GM18870 (cell line): ENCODE data around the gene ARHGAP24.
"Not testable (repeated sequence)": the region's sequence is repeated elsewhere in the genome, so short reads cannot be mapped to it uniquely, and the experiment has no call there.

Source experiments
- ATAC-seq: cut with Tn5 transposase; IDR thresholded peaks from one replicate; pipeline ENCODE4 v1.9.1; 2021; ENCODE audit warnings: moderate library complexity; ENCODE audit not compliant: unreplicated experiment

The ARHGAP24 gene

DNA sequence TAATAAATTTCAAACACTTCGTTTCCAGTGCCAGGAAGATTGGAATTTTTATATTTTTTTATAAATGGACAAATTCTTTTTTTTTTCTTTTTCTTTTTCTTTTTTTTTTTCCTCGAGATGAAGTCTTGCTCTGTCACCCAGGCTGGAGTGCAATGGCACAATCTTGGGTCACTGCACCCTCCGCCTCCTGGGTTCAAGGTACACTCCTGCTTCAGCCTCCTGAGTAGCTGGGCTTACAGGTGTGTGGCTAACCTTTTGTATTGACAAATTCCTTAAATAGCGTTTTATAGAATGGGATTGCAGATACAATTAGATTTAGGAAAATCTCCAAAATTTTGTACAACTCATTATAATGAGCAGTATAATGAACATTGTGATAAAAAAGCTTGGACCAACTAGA, 328.9 kb downstream of the ARHGAP24 start:
- ATAC-seq, result no peak

DNA sequence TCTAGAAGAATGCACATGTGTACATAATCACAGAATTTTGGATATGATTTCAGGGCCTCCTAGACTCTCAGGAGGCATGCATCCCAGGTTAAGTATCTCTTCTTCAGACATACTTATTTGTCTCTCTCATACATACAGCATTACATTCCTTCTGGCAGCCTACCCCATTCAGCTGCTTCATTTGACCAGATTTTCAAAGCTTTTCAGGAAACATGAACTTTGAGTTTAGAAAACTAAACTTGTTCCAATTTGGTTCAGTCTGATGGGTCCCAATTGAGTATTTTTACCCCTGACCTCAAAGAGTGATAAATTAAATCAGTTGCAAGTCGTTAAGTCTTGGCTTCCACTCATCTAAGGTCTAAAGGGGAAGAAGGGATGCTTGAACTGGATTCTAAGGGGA, 330.9 kb downstream of the ARHGAP24 start:
- ATAC-seq, result no peak

DNA sequence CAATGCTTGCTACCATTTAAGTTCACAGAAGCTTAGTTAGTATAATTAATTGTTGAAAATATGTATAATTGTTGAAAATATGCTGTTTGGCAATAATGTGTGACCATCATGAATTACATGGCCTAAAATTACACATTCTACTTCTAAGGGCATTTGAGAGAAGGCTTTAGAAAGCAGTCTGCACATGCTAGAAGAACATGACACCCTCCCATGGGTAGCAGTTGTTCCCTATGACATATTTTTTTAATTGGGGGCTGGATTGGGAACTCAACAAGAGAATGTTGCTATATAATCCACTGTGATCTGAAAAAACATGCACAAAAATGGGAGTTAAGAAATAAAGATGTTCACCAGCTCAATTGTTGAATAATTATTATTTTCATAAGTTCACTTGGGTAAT, 331.4 kb downstream of the ARHGAP24 start:
- ATAC-seq, result no peak

DNA sequence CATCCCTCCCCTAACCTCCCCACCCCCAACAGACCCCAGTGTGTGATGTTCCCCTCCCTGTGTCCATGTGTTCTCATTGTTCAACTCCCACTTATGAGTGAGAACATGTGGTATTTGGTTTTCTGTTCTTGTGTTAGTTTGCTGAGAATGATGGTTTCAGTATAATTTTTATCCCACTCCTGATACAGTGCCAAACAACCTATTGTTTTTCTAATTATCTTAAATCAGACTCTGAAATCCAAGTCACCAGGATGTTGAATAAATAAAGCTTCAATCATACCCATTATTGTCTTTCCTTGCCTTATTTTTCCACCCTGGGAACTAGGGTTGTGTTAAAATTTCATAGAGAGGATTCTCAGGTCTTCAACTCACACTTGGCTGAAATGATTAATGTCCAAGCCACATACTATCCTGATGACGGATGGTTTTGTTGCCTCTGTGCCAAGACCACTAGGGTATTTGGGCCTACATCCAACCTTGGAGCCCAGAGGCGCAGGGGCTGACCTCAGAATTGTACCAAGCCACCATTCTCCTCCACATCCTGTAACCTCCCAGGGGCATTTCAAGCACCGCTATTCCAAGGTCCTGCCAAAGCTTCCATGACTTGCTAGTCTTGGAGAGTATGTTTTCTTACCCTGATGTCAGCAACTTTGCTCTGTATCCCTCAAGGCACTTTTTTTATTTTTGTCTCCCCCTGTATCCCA, 332.4 kb downstream of the ARHGAP24 start:
- no peak for ATAC-seq

DNA sequence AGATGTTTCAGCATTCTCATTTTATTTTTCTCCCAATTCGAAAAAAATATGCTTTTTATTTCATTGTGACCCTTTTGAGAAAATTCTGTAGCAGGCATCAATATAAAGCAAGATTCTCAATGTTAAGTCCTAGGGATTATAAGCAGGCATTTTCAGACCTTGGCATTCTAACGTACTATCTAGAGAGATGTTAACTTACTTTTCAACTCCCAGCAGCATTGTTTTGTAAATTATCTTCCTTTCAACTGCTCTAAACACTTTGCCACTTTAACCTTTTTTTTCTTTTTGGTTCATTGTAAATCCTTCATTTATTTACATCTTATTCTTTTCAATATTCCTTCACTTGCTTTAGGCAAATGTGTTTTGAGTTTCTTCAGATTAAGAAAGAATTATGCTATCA, 333.2 kb downstream of the ARHGAP24 start:
- ATAC-seq, result no peak

DNA sequence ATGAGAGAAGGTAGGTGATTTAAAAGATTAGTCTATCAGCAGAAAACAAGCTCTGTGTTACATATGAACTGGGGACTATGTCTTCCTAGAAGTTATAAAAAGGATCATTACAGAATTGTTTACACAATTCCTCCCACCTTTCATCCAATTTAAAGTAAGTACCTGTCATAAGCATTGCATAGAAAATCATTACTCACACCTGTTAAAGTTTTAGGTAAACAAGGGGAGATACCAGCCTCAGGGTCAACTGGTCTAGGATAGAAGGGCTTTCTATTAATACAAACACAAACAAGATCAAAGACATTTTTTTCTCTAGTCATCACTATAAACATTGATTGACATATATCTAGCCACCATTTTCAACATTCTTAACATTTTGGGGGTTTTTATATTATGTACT, 333.9 kb downstream of the ARHGAP24 start:
- ATAC-seq, result no peak

DNA sequence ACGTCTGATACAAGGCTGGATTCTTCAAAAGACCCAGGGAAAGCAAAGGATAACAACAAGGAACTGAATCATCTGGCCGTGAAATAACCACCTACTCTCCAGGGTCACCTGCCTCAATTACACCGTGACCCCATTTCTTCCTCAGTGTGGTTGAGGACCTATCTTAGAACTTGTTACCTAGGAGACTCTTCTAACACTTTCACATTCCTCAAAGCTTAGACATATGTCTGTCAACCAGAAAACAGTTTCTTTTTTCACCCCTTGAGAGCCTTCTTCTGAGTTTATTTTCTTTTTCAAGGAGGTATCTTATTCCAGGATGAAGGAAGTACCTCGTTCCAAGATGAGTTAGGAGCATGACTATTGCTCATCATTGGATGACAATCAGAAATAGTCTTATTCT, 337.8 kb downstream of the ARHGAP24 start:
- no peak for ATAC-seq

DNA sequence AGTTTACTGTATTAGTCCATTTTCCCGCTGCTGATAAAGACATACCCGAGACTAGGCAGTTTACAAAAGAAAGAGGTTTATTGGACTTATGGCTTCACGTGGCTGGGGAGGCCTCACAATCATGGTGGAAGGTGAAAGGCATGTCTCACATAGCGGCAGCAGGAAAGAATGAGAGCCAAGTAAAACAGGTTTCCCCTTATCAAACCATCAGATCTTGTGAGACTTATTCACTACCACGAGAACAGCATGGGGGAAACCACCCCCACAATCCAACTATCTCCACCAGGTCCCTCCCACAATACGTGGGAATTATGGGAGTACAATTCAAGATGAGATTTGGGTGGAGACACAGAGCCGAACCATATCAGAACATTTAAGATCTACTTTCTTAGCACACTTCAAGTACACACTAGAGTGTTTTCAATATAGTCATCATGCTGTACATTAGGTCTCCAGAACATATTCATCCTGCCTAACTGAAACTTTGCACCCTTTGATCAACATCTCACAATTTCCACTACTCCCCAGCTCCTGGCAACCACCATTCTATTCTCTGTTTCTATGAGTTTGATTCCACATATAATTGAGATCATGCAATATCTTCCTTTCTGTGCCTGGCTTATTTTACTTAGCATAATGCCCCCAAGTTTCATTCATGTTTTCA, 341.0 kb downstream of the ARHGAP24 start:
- no peak for ATAC-seq

DNA sequence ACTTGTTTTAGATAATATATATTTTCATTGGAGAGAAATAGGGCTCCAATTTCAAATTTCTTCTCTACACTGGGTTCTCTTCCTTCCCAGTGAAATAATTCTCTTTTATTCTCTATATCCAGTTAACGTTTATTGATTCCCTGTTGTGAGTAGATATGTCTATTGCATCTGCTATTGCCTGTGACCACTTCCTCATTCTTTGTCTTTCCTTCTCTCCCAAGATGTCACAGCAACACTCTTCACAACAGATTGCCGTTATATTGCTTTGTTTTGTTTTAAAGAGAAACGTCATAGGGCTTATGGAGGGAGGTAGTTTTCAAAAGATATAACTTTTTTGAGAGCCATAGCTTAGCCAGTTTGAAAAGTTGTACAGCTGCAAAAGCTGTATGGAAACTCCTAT, 343.8 kb downstream of the ARHGAP24 start:
- no peak for ATAC-seq

DNA sequence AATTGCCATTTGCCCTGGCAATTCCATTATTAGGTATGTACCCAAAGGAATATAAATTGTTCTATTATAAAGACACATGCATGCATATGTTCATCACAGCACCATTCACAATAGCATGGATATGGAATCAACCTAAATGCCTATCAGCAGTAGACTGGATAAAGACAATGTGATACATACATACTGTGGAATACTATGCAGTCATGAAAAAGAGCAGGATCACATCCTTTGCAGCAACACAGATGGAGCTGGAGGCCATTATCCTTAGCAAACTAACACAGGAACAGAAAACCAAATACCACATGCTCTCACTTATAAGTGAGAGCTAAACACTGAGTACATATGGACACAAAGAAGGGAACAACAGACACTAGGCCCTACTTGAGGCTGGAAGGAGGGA, 345.2 kb downstream of the ARHGAP24 start:
- ATAC-seq, result not testable (repeated sequence)

DNA sequence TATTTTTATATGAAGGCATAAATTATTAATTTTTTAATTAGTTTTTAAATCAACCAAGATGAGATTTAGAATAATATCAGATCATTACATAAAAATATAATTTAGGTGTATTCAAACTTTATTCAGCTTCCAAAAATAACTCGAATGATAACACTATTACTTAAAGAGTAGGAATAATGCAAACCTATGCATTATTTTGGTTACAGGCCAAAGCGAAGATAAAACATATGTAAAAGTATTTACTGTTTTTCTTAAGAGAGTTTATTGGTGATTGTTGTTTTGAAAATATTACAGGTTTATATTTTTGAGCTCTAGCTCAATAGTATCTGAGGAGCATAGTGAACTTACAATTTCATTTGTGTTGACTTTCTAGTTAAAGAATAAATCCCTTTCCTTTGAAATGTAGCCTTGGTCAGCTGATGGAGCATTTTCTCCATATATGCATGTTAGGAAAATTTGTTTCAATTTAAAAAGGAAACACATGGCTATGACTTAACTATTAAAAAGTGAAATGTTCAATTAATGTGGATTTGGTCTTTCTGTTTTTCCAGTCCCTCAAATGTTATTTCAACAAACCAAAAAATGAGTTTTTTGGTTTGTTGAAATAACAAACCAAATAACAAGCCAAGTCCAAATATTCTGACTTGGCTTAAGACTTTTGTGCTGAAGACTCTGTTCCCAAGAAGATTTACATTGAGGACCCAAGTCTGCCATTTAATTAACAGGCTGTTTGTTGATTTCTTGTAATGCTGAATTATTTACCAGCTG, 346.9 kb downstream of the ARHGAP24 start:
- ATAC-seq, result no peak

DNA sequence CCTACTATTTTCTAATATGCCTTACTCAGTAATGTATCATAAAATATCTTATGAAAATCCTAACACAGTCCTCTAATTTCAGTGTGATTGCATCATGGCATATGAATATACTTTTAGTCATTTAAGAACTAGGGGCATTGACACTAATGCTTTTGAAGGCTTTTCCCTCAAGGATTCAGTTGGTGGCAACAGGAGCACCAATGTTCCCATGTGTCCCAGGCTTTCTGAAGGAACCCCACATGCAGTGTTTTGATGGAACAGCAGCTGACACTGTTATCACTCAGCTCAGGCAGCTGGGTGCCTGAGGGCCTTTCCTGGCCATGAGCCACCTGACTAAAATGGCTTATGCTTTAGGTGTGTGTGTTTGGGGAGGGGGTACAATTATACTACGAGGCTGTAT, 348.3 kb downstream of the ARHGAP24 start:
- no peak for ATAC-seq

DNA sequence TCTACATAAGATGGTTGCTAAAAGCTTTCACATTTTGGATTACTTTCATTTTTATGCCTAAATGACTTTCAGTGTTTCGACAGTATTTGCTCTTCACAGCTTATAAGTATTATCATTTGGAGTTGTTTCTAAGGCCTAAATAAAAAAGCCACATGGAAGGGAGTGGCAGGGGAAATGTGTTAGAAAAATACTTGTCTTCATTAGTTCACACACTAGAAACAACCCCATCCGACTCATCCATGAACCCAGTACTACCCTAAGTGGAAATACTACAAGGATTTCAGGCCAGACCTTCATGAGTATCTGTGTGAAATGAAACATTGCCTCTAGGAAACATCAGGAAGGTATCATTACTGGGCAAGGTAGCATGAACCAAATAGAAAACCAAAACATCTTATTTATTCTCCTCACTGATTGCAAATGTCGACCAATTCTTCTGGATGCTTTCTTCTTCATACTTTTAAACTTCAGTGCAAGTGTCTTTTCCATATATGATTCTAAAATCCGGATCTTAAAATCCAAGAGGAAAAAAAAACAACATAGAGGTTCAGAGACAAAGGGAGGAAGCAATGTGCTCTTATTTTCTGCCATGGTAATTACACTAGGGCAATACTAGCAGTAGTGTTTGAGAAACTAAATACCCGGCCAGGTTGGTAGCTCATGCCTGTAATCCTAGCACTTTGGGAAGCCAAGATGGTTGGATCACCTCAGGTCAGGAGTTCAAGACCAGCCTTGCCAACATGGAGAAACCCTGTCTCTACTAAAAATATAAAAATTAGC, 349.4 kb downstream of the ARHGAP24 start:
- no peak for ATAC-seq

DNA sequence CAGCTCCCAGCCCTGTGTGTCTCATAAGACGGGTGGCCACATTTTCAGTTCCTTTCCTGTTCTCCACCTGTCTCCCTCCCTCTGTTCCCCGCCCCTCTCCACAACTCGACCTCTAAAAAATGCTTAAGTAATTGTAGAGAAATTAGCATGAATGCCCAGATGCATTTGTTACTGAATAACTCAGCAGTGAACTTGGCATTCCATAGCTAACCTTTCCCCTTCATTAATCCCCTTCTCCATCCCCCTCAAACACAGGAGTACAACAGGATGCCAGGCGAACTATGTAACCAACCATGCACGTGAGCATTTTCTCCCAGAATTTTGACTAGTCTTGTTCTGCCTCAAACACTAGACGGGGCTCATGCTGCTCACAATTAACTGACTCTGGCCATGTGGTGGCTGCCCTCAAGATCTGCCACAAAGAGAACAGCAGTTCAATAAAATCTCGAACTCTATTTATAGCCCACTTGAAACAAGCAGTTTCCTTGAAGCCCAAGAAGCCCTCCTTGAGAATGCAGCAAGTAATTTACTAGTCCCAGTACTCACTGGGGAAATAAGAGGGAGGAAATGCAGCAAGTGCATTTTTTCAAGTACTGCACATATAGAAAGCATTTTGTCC, 351.2 kb downstream of the ARHGAP24 start:
- no peak for ATAC-seq

DNA sequence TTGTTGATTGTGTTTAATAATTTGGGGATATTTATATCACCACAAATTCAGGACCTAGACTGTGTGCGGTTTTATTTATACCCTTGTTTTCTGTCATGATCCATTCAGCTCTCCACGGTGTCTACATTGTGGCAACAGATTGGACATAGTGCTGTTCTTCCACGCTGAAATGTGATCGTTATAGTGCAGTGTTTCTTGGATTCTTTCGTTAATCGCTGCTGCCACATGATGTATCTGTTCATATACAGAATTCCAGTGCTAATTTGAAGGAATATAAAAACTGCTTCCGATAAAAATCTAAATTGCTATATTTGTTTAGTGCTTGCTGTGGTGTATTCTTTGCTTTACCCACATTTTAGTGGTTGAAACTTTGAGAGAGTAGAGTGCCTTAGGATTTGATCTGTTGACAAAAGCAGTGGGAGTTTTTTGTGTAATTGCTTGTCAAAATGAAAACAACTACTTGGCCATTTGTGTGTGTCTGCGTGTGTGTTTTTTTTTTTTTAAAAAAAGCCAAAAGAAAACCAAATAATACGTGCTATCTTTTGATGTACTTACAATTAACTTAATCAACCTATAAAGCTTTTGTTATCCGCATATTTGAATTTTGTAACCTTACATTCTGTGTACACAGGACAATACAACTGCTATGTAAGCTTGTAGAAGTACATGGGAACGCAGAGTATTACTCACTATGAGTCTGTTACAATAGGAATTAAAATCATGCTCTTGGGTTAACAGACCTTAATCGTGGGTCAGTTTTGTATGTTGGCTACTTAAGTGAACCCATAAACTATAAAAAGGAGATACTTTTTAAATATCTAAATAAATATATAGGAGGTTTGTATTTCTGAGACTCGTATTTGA, 353.3 kb downstream of the ARHGAP24 start:
- ATAC-seq, result no peak

DNA sequence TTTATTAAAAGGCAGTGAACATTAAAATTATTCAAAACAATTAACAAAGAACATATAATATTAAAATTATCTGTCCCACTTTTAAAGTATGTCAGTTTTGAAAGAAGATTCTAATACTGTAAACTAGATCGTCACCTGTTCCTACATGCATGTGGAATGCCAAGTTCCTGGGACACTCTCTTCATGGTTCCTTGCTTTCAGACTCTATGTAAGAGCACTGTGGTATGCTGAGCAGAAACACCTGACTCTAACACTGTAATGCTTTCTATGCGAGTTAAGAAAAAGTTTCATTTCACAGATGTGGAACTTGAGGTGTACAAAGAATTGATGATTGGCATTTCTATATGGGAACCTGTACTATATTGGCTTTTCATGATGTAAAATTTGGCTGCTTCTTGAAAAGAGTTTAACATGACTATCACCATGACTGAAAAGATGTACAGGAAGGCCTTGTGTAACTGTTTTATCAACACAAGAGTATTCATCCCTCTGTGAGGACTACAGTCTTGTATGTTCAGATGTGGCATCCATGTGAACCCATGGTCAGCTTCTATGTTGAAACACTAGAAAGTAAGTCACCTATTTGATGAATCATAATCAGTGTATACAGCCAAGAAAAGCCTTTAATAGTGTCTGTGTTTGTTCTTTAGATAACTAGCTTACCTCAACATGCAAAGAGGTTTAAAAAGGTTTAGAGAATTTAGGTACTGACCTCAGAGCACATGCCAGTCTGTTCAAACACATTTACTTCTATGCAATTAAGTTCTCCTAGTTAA, 354.5 kb downstream of the ARHGAP24 start:
- ATAC-seq, result no peak

DNA sequence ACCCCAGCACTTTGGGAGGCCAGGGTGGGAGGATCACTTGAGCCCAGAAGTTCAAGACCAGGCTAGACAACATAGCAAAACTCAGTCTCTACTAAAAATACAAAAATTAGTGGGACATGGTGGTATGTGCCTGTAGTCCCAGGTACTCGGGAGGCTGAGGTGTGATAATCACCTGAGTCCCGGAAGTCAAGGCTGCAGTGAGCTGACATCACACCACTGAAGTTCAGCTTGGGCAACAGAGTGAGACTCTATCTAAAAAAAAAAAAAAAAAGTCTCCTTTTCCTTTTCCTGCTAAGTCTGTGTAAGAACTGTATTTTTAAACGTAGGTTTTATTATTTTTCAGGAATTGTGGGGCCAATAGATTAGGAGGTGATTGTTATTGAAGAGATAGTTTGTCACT, 356.7 kb downstream of the ARHGAP24 start:
- ATAC-seq, result no peak

DNA sequence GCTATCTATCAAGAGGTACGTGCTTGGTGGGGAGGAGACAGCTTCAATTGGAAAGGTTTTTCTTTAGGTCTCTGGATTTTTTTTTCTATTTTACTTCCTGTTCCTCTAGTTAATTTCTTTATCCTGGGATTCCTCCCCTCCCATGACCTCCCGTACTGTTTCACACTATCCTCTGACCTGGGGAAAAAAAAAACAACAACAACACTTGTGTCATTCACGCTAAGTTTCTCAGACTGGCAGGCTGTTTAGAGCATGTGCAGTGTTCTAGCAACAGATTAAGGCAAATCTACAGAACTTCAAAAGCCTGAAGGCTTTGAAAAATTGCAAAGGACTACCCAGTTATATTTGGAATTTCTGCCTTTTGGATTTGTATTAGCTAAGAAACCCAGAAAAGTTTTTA, 358.4 kb downstream of the ARHGAP24 start:
- no peak for ATAC-seq

DNA sequence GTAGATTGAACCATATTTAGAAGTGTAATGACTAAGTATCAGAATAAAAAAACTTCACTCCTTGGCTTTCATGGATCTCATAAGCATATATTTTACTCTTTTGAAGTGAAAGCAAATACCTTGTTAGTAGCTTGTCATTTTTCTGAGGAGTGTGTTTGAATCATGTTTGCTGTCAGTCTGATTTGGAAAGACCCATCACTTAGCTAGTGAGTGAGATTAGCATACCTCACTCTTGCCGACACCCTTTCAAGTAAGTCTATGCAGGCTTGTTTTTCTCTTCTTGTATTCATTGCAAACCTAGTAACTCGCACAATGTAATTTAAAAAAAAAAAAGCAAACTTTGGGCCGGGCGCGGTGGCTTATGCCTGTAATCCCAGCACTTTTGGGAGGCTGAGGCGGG, 360.0 kb downstream of the ARHGAP24 start:
- ATAC-seq, result no peak
